Gastroesophageal sphincter (tissue), 3 donors: ENCODE measurements around the gene HERC2.

ENCODE experiments used
- EP300 ChIP-seq: sonication (generic); formaldehyde crosslinking; IDR thresholded peaks from one replicate; pipeline ENCODE4 v1.6.1; 2017; ENCODE audit warnings: antibody characterized with exemption, mild to moderate bottlenecking
- POLR2A ChIP-seq, 2 donors: fragments of 450-650 bp; IDR thresholded peaks; one replicate each; pipeline ENCODE4 v1.6.1; 2017; ENCODE audit warnings: antibody characterized with exemption in 2 of 2, mild to moderate bottlenecking in 2 of 2, moderate library complexity in 1 of 2
- POLR2AphosphoS5 ChIP-seq: sonication (generic); formaldehyde crosslinking; IDR thresholded peaks from one replicate; pipeline ENCODE4 v1.6.1; 2017; ENCODE audit warnings: antibody characterized with exemption
- TF ChIP-seq, protein P1 (sequence below), 4 experiments: fragments of 200-600 bp in 2 of 4; fragments of 450-650 bp in 2 of 4; sonication (generic) in 1 of 4; IDR thresholded peaks; one replicate each; pipeline ENCODE4 v1.5.1; 2017 to 2019; ENCODE audit warnings: antibody characterized with exemption in 4 of 4, mild to moderate bottlenecking in 2 of 4, moderate library complexity in 2 of 4

DNA sequence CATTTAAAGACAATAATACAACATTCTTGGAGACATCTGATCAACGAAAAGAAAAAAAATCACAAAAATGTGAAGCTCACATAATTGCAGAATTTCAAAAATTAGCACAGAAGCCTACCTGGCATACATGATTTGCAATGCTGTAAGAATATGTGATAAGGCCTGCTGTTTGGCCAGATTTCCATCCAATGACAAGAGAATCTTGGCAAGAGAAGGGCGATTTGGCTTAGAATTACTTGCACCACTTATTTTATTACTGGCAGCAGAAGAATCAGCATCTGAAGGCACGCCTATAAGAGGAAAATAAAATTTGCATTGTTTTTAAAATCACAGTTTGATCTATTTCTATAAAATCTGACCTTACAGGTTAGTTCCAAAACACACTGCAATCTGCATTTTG, 152.6 kb downstream of the HERC2 start:
- TF ChIP-seq, protein P1, sequence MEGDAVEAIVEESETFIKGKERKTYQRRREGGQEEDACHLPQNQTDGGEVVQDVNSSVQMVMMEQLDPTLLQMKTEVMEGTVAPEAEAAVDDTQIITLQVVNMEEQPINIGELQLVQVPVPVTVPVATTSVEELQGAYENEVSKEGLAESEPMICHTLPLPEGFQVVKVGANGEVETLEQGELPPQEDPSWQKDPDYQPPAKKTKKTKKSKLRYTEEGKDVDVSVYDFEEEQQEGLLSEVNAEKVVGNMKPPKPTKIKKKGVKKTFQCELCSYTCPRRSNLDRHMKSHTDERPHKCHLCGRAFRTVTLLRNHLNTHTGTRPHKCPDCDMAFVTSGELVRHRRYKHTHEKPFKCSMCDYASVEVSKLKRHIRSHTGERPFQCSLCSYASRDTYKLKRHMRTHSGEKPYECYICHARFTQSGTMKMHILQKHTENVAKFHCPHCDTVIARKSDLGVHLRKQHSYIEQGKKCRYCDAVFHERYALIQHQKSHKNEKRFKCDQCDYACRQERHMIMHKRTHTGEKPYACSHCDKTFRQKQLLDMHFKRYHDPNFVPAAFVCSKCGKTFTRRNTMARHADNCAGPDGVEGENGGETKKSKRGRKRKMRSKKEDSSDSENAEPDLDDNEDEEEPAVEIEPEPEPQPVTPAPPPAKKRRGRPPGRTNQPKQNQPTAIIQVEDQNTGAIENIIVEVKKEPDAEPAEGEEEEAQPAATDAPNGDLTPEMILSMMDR (IDR thresholded peaks at IDR 0.05): no peak
- TF ChIP-seq POLR2AphosphoS5 (no peak), POLR2A (IDR thresholded peaks at IDR 0.05) (no peak), EP300 (no peak)
